GM18519 (cell line): ENCODE data around the gene RHCG.

ENCODE experiments used
- ATAC-seq: cut with Tn5 transposase; IDR thresholded peaks from one replicate; pipeline ENCODE4 v1.9.1; 2021; ENCODE audit warnings: mild to moderate bottlenecking, moderate library complexity; ENCODE audit not compliant: unreplicated experiment, low FRiP score

The RHCG gene

DNA sequence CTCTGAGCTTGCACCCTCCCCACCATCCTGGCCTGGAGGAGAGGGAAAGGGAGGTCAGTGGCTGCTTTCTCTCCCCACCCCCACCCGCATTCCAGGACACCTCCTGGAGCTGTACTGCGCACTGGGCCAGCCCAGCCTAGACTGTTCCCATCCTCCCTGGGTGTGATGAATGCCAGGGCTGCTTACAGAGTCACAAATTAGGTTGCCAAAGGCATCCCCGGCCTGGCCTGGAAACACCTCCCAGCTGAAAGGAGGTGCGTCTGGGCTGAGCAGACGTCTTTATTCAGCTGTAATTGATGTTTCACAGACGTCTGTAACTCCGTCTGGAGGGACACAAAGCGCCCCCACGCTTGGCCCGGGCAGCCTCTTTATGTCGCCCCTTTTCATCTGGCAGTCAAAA lies 47.6 kb downstream of the RHCG start:
- ATAC-seq = no peak

DNA sequence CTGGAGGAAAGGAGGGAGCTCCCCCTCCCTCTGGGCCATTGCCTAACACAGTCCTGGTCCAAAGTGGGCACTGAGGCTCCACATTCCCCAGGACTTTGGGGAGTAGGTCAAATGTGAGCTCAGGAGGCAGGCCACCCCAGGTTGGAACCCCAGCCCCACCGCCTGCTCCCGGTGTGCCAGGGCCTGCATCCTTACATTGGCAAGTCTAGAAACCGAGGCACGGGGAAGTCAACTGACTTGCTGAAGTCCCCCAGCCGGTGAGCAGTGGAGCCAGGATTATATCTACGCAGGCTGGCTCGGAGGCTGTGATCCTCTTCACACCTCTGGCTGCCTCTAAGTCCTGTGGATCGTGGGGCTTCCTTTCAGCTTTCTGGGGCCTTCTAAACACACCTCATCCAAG lies 48.7 kb downstream of the RHCG start:
- ATAC-seq = no peak

DNA sequence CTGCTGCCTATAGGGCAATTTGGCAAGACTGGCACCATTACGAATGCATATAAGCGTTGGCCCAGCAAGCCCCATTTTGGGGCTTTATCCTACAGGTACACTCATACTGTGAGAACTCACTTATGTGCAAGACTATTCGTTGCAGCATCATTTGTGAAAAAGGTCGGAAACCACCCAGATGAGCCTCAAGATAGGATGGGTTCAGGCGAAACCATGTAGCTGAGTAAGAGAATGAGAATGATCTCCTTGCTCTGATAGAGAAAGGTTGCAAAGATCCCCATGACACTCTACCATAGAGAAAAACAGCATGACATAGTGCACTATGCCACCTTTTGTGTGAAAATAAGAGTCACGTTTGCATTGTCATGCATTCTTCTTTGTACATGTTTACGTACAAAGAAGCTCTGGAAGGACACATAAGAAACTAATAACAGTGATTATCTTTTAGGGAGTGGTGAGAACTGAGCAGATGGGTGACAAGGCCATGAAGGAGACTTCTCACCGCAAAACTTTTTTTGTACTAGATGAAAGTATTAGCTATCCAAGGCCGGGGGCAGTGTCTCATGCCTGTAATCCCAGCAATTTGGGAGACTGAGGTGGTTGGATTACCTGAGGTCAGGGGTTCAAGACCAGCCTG lies 50.0 kb downstream of the RHCG start:
- ATAC-seq = no peak

DNA sequence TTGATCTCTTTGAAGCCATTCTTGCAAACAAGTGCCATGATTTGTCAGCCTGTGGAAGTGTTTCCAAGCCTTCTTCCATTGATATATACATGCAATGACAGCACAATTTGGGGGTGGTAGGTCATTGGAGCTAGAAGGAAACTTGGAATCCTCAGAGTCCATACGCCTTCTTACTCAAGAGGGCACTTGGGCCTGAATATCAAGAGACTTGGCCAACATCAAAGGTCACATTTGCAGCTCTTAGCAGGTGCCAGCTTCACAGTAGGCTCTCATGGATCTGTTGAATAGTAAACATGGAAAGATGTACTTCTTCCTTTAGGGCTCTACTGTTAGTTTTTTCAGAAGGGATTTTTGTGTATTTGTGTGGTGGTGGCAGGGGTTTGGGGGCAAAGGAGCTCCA lies 50.9 kb downstream of the RHCG start:
- no peak for ATAC-seq

DNA sequence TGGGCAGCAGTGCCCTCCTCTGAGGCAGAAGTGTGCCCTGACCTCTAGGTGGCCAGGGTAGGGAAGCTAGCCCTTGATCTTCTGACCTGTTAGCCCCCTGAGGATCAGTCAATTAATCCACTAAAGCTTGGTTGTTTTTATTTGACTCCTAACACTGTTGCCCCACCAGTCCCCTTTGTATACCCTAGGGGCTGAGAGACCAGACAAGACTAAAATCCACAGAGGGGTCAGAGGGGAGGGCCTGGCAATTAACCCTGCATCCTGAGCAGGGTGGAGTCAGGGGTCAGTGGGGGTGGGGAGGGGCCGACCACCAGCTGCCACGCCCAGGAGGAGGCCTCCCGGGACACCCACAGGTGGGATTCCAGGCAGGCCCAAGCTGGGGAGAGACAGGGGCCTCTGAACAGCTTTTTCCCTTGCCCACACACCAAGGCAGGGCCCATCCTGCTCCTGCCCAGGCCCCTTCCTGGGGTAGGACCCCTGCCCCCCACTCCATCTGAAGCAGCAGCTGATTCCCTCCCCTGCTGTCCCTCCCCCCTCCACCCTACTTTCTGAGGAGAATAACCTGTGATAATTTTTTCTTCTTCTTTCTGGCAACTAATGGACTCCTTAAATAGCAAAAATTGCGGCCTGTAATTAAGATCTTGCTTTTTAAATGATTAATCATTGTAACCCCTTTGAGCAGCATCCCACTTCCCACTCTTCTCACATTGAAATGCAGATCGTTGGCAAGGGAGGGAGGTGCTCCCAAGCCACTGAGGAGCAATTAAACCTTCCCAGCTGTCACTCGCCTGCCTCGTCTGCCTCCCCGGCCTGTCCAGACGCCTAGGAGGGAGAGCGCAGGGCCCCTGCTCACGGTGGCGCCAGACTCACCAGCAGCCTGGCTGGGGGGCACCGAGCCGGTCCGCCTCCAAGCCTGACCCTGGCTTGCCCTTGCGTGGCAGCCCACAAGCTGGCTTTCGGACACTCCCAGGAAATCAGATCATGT lies 51.9 kb downstream of the RHCG start:
- ATAC-seq = no peak

DNA sequence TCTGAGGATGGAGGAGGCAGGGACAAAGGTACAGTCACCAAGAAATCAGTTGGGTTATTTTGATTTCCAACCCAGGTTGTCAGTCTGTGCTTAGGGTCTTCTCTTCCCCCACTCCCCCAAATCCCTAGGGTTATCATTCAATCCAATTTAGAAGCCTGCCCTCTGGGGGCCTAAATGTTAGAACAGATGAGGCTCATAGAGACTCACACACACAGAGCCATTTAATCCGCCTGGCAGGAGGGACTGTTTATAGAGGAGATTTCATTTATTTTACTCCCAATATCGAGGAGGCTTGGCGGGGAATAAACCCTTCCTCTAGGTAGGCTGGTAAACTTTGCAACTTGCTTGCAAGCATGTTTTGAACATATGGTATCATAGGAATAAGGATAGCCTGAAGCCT lies 52.8 kb downstream of the RHCG start:
- ATAC-seq = no peak

DNA sequence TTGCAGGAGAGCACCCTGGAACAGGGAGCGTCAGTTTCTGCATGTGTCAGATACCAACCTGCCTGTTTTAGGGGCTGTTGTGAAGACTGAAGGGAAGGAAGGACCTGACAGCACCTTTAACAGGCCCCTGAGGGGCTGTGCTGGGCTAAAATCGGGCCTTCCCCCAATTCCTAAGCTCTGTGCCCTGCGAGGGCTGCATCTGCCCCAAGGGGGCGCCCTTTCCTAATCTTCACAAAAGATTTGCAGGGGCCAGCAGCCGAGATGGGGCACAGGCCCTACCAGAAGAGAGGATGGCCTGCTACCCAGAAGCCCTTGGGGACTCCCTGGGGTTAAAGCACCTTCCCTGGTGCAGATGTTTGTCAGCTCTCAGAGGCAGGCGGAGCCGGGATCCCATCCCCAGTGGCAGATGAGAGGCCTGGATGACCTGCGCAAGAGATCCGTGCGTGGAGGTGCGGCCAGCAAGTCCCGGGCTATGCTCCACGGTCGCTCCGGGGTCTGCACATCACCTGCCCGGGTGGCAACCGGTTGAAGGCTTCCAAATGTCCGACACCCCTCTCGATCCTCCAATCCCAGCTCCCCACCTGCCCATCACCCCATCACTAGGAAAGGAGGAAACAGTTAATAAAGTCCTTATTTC lies 53.6 kb downstream of the RHCG start:
- no peak for ATAC-seq

DNA sequence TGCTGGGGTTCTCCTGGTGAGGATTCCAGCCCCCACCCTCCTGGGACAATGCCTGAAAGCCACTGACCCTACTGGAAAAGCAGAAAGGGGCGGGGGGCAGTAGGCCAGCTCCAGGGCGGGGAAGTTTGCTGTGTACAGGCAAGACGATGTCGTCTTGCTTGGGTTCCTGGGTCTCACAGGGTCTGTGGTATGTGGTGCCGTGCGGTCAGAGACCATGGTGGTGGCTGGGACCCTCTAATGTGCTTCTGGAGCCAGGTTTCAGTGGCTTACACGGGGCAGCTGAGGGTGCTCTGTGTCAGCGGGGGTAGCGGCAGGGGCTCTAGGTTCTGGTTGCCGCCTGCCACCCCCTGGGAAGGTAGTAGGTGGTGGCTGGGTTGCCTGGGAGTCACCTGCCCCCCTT lies 54.2 kb downstream of the RHCG start:
- ATAC-seq = no peak

DNA sequence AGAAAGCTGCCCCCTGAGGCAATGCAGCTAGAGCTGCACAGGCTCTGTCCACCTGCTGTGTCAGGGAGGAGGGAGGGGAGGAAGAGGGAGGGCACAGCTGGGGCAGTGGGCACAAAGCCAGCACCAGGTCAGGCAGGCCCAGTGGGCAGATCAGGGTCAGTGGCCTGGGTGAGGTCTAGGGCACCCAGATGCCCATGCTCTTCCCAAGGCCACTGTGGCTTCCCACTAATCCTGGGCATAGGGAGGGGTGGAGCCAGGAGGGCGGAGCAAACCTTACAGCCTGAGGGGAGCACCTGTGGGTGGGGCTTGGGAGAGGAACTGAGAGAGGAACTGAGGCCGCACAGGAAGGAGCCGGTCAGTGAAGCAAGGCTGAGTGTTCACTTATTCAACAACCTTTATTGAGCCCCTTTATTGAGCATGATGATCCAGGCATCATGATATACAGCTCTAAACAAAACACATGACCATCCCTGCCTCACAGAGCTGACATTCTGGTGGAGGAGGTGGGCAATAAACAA lies 55.0 kb downstream of the RHCG start:
- ATAC-seq = peak; percentile 85

DNA sequence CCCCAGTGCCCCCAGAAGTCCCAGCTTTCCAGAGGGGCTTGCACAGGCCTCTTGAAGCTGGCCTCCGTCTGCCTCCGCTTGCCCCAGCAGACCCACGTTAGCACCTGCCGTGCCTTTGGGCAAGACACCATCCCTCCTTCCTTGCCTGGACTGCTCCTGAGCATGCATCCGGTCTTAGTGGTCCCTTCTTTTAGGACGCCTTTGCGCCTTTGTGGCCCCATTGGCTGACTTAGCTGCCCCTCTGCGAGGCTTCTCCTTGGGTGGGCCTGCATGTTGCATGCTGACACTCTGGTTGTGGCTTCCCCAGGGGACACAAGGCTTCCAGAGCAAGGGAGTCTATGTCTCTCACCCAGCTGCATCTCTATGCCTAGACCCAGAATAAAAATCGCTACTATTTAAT lies 56.6 kb downstream of the RHCG start:
- no peak for ATAC-seq

DNA sequence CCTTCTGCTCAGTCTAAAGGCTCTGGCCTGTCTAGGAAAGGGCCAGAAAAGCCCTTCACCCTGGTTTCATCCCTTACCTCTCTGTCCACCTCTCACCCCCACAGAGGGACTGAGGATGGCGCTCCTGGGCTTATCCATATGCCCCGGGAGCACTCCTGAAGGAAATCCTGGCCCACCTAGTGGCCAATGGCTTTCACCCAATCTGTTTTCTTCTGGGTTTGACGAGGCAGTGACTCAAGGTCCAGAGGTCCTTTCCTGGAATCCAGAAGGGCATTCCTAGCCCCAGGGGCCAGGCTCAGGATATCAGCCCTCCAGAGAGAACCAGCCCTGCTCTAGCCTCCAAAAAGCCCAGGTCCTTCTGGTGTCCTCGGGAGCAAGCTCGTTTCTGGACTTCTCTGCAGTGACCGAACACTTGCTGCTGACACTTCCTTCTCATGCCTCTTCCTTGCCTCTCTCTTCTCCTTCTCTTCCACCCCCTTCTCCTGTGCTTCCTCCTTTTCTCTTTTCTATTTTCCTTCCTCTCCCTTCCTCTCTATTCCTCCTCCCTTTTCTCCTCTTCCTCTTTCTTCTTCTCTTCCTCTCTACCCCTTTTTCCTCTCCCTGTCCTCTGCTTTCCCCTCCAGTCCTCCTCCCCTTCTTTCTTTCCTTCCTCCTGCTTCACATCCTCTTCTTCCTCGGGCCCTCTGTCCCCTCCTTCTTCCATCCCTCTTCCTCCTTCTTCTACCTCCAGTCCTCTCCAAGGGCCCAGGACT lies 59.6 kb downstream of the RHCG start:
- no peak for ATAC-seq

DNA sequence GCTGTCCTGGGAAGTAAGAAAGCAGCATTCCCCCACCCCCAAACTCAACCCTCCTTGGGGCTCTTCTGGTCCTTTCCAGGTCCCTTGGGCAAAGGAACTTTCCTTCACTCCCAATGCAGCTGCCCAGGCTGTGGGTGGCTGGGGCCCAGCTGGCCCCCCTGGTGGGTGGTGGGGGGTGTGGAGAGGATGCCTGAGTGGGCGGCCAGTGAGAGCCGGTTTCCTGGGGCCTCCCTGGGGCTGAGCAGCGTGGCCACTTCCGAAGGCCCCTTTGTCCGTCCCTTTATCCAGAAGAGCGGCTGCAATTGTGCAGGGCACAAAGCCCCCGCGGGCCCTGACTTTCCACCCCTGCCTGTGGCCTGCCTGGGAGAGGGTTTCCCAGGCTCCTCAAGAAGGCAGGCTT lies 61.0 kb downstream of the RHCG start:
- no peak for ATAC-seq

DNA sequence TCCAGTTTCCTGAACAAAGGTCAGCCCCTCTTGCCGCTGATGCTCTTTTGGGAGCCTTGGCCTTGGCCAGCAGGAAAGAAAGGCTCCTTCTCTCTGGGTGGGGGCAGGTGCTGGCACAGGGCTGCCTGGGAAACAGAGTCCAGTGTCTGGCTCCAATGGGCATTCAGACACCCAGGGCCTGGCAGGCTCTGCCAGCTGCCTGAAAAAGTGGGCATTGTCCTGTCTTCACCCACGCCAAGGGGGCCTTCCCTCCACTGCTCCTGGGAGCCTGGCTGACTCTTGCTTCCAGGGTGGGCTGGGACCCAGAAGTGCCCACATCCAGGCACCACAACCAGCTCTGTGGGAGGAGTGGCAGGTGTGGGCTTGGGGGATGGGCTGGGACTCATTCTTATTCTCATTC lies 62.7 kb downstream of the RHCG start:
- no peak for ATAC-seq

DNA sequence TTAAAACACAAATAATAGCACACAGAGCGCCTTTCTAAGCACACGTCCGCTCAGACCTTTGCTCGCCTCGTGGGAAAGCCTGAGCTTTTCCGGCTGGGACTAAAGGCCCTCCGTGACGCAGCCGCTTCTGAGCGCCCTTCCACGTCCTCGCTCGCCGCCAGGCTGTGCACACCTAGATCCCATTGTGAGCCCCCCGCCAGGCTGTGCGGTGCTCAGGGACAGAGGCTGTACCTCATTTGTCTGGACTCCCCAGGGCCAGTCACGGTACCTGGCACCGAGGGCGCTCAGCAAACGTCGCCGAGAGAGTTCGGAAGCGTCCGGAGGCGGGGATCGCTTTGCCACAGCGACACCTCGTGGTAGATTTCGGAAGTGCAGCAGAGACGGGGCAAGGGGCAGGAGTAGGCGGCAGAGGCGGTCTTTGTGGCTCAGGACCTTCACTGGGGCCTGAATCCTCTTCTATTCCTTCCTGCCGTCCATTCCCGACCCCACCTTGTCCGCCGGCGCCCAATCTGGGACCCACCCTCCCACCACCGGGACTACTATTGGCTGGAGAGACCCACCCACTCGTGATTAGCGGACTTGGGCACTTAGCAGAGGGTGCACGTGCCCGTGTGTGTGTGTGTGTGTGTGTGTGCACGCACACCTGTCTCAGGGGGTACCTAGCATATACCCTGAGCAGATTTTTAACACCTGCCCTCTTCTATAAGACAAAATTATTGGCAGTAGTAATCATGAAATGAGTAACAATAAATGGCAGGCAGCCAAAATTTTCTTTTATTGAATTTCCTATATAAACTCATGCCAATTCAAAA lies 65.6 kb downstream of the RHCG start:
- peak; percentile 65 for ATAC-seq

DNA sequence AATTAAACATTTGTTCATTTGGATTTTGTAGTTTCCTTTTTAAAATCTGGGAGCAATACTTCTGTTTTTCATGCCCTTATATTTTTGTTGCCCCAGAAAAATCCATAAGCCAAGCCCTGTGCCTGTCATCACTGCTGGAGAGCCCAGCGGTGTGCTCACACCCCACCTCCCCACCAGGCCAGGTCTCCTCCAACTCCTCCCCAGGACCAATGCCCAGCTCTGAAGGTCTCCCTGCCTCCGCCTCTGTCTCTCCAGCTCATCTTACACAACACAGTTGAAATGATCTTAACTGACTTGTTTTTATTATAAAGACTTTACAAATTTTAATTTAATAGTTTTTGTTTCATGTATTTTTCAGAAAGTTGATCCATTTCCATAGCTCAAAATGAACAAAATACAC lies 66.4 kb downstream of the RHCG start:
- ATAC-seq = no peak

DNA sequence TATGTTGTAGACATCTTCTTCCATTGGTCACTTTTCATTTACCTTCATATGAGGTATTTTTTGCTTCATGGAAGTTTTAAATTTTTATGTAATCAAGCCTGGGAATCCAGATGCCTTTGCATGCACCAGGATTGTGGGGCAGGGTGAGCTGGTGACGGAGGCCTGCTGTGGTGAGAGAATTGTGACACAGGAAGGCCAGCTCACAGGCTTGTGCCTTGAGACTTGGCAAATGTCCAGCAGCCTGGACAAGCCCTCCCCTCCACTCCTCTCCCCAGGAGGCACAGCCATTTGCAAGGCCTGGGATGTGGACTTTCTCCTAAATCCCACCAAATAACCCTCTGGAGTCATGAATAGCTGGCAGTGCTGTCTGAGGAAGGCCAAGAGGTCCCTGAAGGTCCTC lies 67.4 kb downstream of the RHCG start:
- no peak for ATAC-seq

DNA sequence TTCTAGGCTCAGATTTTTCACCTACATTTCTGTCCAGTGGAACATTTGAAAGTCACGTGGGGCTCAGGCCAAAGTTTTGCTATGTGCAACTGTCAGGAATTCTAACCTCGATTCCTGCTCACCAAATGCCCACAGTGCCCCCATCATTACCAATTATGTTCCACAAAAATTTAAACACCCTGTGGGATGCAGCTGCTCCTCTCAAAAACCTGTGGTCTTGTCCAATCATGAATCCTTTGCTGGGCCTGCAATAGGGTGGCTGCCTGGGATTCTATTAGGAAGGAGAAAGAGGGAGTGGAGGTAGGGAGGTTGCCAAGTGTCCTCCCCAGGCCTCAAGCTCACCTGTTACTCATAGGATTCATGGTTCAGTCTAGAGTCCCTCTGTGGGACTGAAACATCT lies 68.1 kb downstream of the RHCG start:
- ATAC-seq = no peak

DNA sequence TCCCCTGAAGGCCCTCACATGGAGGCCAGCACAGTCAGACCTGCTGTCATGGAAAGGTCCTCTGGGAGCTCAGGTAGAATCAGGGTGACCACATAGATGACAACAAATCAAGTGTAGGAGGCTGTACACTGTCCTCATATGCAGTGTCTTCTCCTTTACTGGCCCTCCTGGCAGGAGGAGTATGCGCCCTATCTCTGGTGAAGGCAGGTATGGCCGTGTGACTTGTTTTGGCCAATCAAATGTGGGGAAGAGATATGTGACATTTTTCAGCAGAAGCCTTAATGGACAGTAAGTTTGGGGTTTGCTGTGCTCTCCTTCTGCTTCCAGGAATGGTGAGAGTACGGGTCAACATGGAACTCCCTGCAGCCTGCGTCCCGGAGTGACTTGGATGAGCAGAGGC lies 69.9 kb downstream of the RHCG start:
- ATAC-seq = no peak

DNA sequence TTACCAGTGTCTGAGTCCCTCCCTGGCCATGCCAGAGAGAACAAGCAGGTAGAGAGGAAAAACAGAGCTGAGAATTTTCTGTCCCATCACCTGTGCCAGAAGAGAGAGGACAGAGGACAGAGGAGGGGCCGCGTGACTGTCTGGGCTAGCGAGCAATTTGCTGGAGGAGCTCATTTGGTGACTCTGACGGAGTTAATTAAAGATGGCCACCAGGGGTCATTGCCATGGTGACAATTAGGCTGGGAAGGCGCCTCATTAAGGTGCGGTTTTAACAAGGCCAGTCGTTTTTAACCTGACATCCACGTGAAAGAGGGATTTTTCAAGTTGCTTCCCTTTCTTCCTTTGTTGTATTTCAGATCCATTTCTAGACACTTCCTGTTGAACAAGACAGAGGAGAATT lies 72.4 kb downstream of the RHCG start:
- ATAC-seq = no peak
